Fibroblast of mammary gland (primary cell): ENCODE results near the gene KRT35.

Source experiments
- DNase-seq: peaks from one replicate; pipeline ENCODE4 v3.0.0-alpha.2; 2010; ENCODE audit warnings: low read depth
- H3K4me3 ChIP-seq: 2 replicates; pipeline ENCODE4 v1.5.1; 2011; ENCODE audit warnings: low read depth, mild to moderate bottlenecking, low read length, moderate library complexity; ENCODE audit not compliant: control insufficient read depth
- CTCF ChIP-seq: conservative IDR thresholded peaks from 2 replicates; pipeline ENCODE4 v1.5.1; 2011; ENCODE audit warnings: low read depth, low read length, inconsistent platforms; ENCODE audit not compliant: control insufficient read depth, insufficient read depth

Gene KRT35

GRCh38 chr17:41486809-41487530, 6.0 kb upstream of the KRT35 start:
- H3K4me3 ChIP-seq = no peak overlapping the region
- peak; percentile 44 for TF ChIP-seq CTCF
- DNase-seq = no peak

- no peak overlapping the region for H3K4me3 ChIP-seq
- no peak for TF ChIP-seq CTCF
- no peak for DNase-seq
Measured at GRCh38 chr17:41486316-41486715, 5.4 kb upstream of the KRT35 start.

- H3K4me3 ChIP-seq = no peak overlapping the region
- TF ChIP-seq CTCF = no peak
- DNase-seq = no peak
Measured at GRCh38 chr17:41484920-41485904, 4.3 kb upstream of the KRT35 start.

GRCh38 chr17:41483991-41484826, 3.3 kb upstream of the KRT35 start:
- no peak overlapping the region for H3K4me3 ChIP-seq
- DNase-seq = no peak
- no peak for TF ChIP-seq CTCF

GRCh38 chr17:41483531-41483930, 2.6 kb upstream of the KRT35 start:
- TF ChIP-seq CTCF = no peak
- no peak overlapping the region for H3K4me3 ChIP-seq
- DNase-seq = no peak

- H3K4me3 ChIP-seq = no peak overlapping the region
- DNase-seq = no peak
- TF ChIP-seq CTCF = no peak
Measured at GRCh38 chr17:41480581-41480980, 370 bp downstream of the KRT35 start.
